ENCODE data around the gene PRM1. TPM values are rescaled to one million over a fixed set of nuclear protein-coding genes. Genes with fewer than 3 reads are reported as not detected.

Gene PRM1
- total and polyA plus RNA-seq, 2 of the 13 experiments (the other 11 are each of a cell fraction or from before 2014, with no cell fraction given) = not detected

- TF ChIP-seq ZBTB21 (CRISPR knock-in tag; IDR thresholded peaks at IDR 0.05) (no peak), ZNF333 (CRISPR knock-in tag; IDR thresholded peaks at IDR 0.05; ENCODE audit: borderline replicate concordance) (peak; percentile 42; the same call in 1 of the 2 replicates), ZNF605 (CRISPR knock-in tag; IDR thresholded peaks at IDR 0.05) (peak; percentile 53; the same call in 1 of the 2 replicates), ZNF34 (CRISPR knock-in tag; IDR thresholded peaks at IDR 0.05; ENCODE audit: borderline replicate concordance) (no peak), MBD4 (IDR thresholded peaks at IDR 0.05; ENCODE audit: borderline replicate concordance, low read length) (no peak), HES4 (CRISPR knock-in tag; IDR thresholded peaks at IDR 0.05; ENCODE audit: borderline replicate concordance) (0 out of 2 replicates have a peak, but pooled peaks have one; percentile 49), ZNF512B (CRISPR knock-in tag; IDR thresholded peaks at IDR 0.05; ENCODE audit: borderline replicate concordance) (0 out of 2 replicates have a peak, but pooled peaks have one; percentile 33), ZMYM3 (CRISPR knock-in tag; IDR thresholded peaks at IDR 0.05) (peak; percentile 99), TEAD2 (CRISPR knock-in tag; IDR thresholded peaks at IDR 0.05) (no peak), FOXC1 (CRISPR knock-in tag; IDR thresholded peaks at IDR 0.05; ENCODE audit: borderline replicate concordance) (peak; percentile 85; the same call in 1 of the 2 replicates), SNAPC2 (CRISPR knock-in tag; IDR thresholded peaks at IDR 0.05) (no peak)
- TF ChIP-seq, protein P1, sequence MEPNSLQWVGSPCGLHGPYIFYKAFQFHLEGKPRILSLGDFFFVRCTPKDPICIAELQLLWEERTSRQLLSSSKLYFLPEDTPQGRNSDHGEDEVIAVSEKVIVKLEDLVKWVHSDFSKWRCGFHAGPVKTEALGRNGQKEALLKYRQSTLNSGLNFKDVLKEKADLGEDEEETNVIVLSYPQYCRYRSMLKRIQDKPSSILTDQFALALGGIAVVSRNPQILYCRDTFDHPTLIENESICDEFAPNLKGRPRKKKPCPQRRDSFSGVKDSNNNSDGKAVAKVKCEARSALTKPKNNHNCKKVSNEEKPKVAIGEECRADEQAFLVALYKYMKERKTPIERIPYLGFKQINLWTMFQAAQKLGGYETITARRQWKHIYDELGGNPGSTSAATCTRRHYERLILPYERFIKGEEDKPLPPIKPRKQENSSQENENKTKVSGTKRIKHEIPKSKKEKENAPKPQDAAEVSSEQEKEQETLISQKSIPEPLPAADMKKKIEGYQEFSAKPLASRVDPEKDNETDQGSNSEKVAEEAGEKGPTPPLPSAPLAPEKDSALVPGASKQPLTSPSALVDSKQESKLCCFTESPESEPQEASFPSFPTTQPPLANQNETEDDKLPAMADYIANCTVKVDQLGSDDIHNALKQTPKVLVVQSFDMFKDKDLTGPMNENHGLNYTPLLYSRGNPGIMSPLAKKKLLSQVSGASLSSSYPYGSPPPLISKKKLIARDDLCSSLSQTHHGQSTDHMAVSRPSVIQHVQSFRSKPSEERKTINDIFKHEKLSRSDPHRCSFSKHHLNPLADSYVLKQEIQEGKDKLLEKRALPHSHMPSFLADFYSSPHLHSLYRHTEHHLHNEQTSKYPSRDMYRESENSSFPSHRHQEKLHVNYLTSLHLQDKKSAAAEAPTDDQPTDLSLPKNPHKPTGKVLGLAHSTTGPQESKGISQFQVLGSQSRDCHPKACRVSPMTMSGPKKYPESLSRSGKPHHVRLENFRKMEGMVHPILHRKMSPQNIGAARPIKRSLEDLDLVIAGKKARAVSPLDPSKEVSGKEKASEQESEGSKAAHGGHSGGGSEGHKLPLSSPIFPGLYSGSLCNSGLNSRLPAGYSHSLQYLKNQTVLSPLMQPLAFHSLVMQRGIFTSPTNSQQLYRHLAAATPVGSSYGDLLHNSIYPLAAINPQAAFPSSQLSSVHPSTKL (CRISPR knock-in tag; IDR thresholded peaks at IDR 0.05) = no peak; the same call in 1 of the 2 replicates
- TF ChIP-seq, protein P2, sequence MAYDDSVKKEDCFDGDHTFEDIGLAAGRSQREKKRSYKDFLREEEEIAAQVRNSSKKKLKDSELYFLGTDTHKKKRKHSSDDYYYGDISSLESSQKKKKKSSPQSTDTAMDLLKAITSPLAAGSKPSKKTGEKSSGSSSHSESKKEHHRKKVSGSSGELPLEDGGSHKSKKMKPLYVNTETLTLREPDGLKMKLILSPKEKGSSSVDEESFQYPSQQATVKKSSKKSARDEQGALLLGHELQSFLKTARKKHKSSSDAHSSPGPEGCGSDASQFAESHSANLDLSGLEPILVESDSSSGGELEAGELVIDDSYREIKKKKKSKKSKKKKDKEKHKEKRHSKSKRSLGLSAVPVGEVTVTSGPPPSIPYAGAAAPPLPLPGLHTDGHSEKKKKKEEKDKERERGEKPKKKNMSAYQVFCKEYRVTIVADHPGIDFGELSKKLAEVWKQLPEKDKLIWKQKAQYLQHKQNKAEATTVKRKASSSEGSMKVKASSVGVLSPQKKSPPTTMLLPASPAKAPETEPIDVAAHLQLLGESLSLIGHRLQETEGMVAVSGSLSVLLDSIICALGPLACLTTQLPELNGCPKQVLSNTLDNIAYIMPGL (CRISPR knock-in tag; IDR thresholded peaks at IDR 0.05; ENCODE audit: borderline replicate concordance in 1 of 2, low read depth in 1 of 2) = peak in 1 of 2 experiments; percentile 24; a peak in 2 of 4 replicates
- TF ChIP-seq, protein P3, sequence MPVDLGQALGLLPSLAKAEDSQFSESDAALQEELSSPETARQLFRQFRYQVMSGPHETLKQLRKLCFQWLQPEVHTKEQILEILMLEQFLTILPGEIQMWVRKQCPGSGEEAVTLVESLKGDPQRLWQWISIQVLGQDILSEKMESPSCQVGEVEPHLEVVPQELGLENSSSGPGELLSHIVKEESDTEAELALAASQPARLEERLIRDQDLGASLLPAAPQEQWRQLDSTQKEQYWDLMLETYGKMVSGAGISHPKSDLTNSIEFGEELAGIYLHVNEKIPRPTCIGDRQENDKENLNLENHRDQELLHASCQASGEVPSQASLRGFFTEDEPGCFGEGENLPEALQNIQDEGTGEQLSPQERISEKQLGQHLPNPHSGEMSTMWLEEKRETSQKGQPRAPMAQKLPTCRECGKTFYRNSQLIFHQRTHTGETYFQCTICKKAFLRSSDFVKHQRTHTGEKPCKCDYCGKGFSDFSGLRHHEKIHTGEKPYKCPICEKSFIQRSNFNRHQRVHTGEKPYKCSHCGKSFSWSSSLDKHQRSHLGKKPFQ (CRISPR knock-in tag; IDR thresholded peaks at IDR 0.05; ENCODE audit: insufficient replicate concordance) = no peak
Measured at GRCh38 chr16:11259655-11260595, 21.2 kb downstream of the PRM1 start (continued).
